AG04450 (cell line): ENCODE data around the gene GNB4. TPM values are rescaled to one million over a fixed set of nuclear protein-coding genes. Genes with fewer than 3 reads are reported as not detected.

ENCODE experiments used
- CTCF ChIA-PET: fragments of 300-600, 350-600 bp; formaldehyde crosslinking; extraction: SDS; loops from one replicate; lab custom pipeline; 2022; ENCODE audit warnings: antibody characterized with exemption, inconsistent platforms; lab: Charles Lee
- POLR2A ChIA-PET: fragments of 350-600 bp; formaldehyde crosslinking; extraction: SDS; loops from one replicate; lab custom pipeline; 2021; ENCODE audit warnings: antibody characterized with exemption, inconsistent platforms; lab: Yijun Ruan, JAX
- DNase-seq: peaks from one replicate; pipeline ENCODE4 v3.0.0-alpha.2; 2011; ENCODE audit warnings: low read depth, low spot score
- H3K27ac ChIP-seq: one replicate; pipeline ENCODE4 v1.5.1; 2012; ENCODE audit warnings: low read depth, low read length, control low read depth
- H3K27me3 ChIP-seq: one replicate; pipeline ENCODE4 v1.6.0; 2012; ENCODE audit warnings: low read length; ENCODE audit not compliant: control insufficient read depth, insufficient read depth
- H3K4me3 ChIP-seq: 2 replicates; pipeline ENCODE4 v1.5.1; 2011; ENCODE audit warnings: mild to moderate bottlenecking, low read depth, low read length, control low read depth
- H3K9me3 ChIP-seq: 2 replicates; pipeline ENCODE4 v1.5.1; 2012; ENCODE audit warnings: low read length; ENCODE audit not compliant: control insufficient read depth, insufficient read depth
- polyA plus RNA-seq: library from polyadenylated mRNA; depleted of rRNA; stranded (reverse); fragments of >200 nt; gene quantifications from 2 replicates; pipeline ENCODE4 v1.2.3, GENCODE V29; 2011
- TF ChIP-seq, protein P1 (sequence below): IDR thresholded peaks from 2 replicates; pipeline ENCODE4 v1.5.1; 2011; ENCODE audit warnings: low read depth, low read length, control low read depth, inconsistent platforms

Gene GNB4
- polyA plus RNA-seq, 1 experiment: 88.5 TPM

GRCh38 chr3:179447251-179447650 is 4.0 kb downstream of the GNB4 start:
- CTCF ChIA-PET: interaction anchor here (0.7 to 1.3 kb wide), 2 partner anchors 13 to 111 kb away, joined by 4 to 6 read pairs; no protein-coding TSS in a partner anchor
- H3K9me3 ChIP-seq: no peaks in the 10 kb centered on the region
- no peak overlapping the region for H3K4me3 ChIP-seq
- POLR2A ChIA-PET: no interaction called here
- TF ChIP-seq, protein P1, sequence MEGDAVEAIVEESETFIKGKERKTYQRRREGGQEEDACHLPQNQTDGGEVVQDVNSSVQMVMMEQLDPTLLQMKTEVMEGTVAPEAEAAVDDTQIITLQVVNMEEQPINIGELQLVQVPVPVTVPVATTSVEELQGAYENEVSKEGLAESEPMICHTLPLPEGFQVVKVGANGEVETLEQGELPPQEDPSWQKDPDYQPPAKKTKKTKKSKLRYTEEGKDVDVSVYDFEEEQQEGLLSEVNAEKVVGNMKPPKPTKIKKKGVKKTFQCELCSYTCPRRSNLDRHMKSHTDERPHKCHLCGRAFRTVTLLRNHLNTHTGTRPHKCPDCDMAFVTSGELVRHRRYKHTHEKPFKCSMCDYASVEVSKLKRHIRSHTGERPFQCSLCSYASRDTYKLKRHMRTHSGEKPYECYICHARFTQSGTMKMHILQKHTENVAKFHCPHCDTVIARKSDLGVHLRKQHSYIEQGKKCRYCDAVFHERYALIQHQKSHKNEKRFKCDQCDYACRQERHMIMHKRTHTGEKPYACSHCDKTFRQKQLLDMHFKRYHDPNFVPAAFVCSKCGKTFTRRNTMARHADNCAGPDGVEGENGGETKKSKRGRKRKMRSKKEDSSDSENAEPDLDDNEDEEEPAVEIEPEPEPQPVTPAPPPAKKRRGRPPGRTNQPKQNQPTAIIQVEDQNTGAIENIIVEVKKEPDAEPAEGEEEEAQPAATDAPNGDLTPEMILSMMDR: no peak
- no peak for DNase-seq
- no peak overlapping the region for H3K27ac ChIP-seq
- no peaks in the 10 kb centered on the region for H3K27me3 ChIP-seq

- POLR2A ChIA-PET: no interaction called here
- TF ChIP-seq, protein P1: 0 out of 2 replicates have a peak, but pooled peaks have one; percentile 30
- H3K4me3 ChIP-seq: no peak overlapping the region
- DNase-seq: no peak
- CTCF ChIA-PET: interaction anchor here (0.7 to 1.3 kb wide), 2 partner anchors 12 to 112 kb away, joined by 4 to 6 read pairs; no protein-coding TSS in a partner anchor
- no peaks in the 10 kb centered on the region for H3K27me3 ChIP-seq
- H3K27ac ChIP-seq: no peak overlapping the region
- no peaks in the 10 kb centered on the region for H3K9me3 ChIP-seq
Measured at GRCh38 chr3:179446501-179446900, 4.8 kb downstream of the GNB4 start.

DNA sequence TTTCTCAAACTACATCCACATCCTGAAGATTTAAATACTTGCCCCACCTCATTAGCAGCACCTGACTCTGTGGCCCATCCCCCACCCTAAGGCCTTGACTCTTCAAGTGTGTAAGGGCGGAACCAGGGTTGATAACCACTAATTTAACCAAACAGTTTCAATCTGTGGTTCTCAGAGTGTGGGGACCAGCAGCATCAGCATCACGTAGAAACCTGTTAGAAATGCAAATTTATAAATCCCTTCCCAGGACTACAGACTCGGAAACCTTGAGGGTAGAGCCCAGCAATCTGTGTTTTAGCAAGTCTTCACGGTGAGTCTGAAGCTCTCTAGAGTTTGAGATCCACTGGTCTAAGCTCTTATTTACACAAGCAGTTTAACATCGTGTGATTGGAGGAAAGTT is 12.4 kb downstream of the GNB4 start:
- H3K9me3 ChIP-seq: no peaks in the 10 kb centered on the region
- H3K27me3 ChIP-seq: no peaks in the 10 kb centered on the region
- no peak for DNase-seq
- ChIA-PET POLR2A (interaction anchor here (0.8 kb wide), 1 partner anchor 13 kb away, joined by 3 read pairs; no protein-coding TSS in a partner anchor), CTCF (no interaction called here)
- H3K27ac ChIP-seq: no peak overlapping the region
- TF ChIP-seq, protein P1: no peak
- no peak overlapping the region for H3K4me3 ChIP-seq

DNA sequence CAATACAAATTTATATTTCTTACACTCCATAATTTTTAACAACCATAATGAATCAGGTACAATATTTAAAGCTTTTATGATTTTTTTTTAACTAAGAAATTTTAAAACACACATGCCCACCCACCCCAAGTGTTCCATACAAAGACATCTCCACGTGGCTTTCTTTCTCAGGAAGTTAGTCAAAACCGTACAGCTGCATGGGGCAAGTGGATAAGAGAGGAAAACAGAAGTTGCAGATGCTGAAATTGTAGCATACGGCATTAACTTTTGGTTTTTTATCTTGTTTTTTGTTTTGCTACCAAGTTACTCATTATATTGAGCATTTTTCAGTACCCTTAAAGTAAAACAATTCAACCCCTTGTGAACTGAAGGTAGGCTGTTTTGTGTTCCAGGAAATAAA is 14.8 kb downstream of the GNB4 start:
- H3K4me3 ChIP-seq: no peak overlapping the region
- no peak overlapping the region for H3K27ac ChIP-seq
- CTCF ChIA-PET: no interaction called here
- no peaks in the 10 kb centered on the region for H3K27me3 ChIP-seq
- no peaks in the 10 kb centered on the region for H3K9me3 ChIP-seq
- no peak for DNase-seq
- TF ChIP-seq, protein P1: no peak
- POLR2A ChIA-PET: no interaction called here

- Histone ChIP-seq H3K9me3 (no peaks in the 10 kb centered on the region), H3K27me3 (no peaks in the 10 kb centered on the region), H3K27ac (no peak overlapping the region), H3K4me3 (no peak overlapping the region)
- no peak for DNase-seq
- CTCF ChIA-PET: interaction anchor here (2.0 to 2.2 kb wide), 2 partner anchors 11 to 126 kb away, joined by 6 read pairs; no protein-coding TSS in a partner anchor
- POLR2A ChIA-PET: no interaction called here
- TF ChIP-seq, protein P1: no peak
Measured at GRCh38 chr3:179432451-179432850, 18.8 kb downstream of the GNB4 start.
